ENCODE results near the gene CERS6. TPM values are rescaled to one million over a fixed set of nuclear protein-coding genes. Genes with fewer than 3 reads are reported as not detected.

CERS6 gene
- total RNA-seq, 2 donors from 2014 or later: 8.2 to 8.4 TPM

GRCh38 chr2:168811696-168812095 is 355.6 kb downstream of the CERS6 start:
- no peaks in the 10 kb centered on the region for H3K9me3 ChIP-seq (ENCODE audit: control insufficient read depth, low read length, poor library complexity, severe bottlenecking)

GRCh38 chr2:168814046-168814445 is 358.0 kb downstream of the CERS6 start:
- no peaks in the 10 kb centered on the region for H3K9me3 ChIP-seq (ENCODE audit: control insufficient read depth, low read length, poor library complexity, severe bottlenecking)
- Mint-ChIP-seq H3K27ac (no peak overlapping the region), H3K4me1 (no peaks in the 10 kb centered on the region), H3K4me3 (no peak overlapping the region), H3K27me3 (peaks cover 6% of the 10 kb centered on the region), H3K36me3 (ENCODE audit: low read depth) (no peaks in the 10 kb centered on the region)
- no peak for ATAC-seq
- DNase-seq: no peak

More at GRCh38 chr2:168811696-168812095, 355.6 kb downstream of the CERS6 start:
- DNase-seq: no peak
- peaks cover 4% of the 10 kb centered on the region for H3K27me3 Mint-ChIP-seq
- no peaks in the 10 kb centered on the region for H3K36me3 Mint-ChIP-seq (ENCODE audit: low read depth)
- H3K4me1 Mint-ChIP-seq: no peaks in the 10 kb centered on the region
- H3K27ac Mint-ChIP-seq: no peak overlapping the region
- ATAC-seq: no peak
- no peak overlapping the region for H3K4me3 Mint-ChIP-seq

- H3K27me3 Mint-ChIP-seq: peaks cover 13% of the 10 kb centered on the region
- ATAC-seq (no peak), DNase-seq (no peak)
- H3K4me3 Mint-ChIP-seq: no peak overlapping the region
- H3K27ac Mint-ChIP-seq: no peak overlapping the region
- no peaks in the 10 kb centered on the region for H3K9me3 ChIP-seq (ENCODE audit: control insufficient read depth, low read length, poor library complexity, severe bottlenecking)
- no peaks in the 10 kb centered on the region for H3K4me1 Mint-ChIP-seq
- H3K36me3 Mint-ChIP-seq (ENCODE audit: low read depth): no peaks in the 10 kb centered on the region
Observed at GRCh38 chr2:168814939-168815907, 359.2 kb downstream of the CERS6 start.

- Mint-ChIP-seq H3K27me3 (peaks cover 9% of the 10 kb centered on the region), H3K36me3 (ENCODE audit: low read depth) (no peaks in the 10 kb centered on the region), H3K4me3 (no peak overlapping the region), H3K4me1 (no peaks in the 10 kb centered on the region), H3K27ac (no peak overlapping the region)
- H3K9me3 ChIP-seq (ENCODE audit: control insufficient read depth, low read length, poor library complexity, severe bottlenecking): no peaks in the 10 kb centered on the region
- DNase-seq (no peak), ATAC-seq (no peak)
Observed at GRCh38 chr2:168816369-168816768, 360.3 kb downstream of the CERS6 start.

- Mint-ChIP-seq H3K4me1 (no peaks in the 10 kb centered on the region), H3K36me3 (ENCODE audit: low read depth) (no peaks in the 10 kb centered on the region), H3K4me3 (no peak overlapping the region), H3K27ac (no peak overlapping the region), H3K27me3 (peaks cover 9% of the 10 kb centered on the region)
- no peaks in the 10 kb centered on the region for H3K9me3 ChIP-seq (ENCODE audit: control insufficient read depth, low read length, poor library complexity, severe bottlenecking)
- DNase-seq (no peak), ATAC-seq (no peak)
Observed at GRCh38 chr2:168819050-168819715, 363.1 kb downstream of the CERS6 start.

GRCh38 chr2:168819829-168820489 is 363.9 kb downstream of the CERS6 start:
- no peaks in the 10 kb centered on the region for H3K4me1 Mint-ChIP-seq
- no peaks in the 10 kb centered on the region for H3K36me3 Mint-ChIP-seq (ENCODE audit: low read depth)
- no peak overlapping the region for H3K4me3 Mint-ChIP-seq
- no peak for DNase-seq
- H3K27me3 Mint-ChIP-seq: peaks cover 9% of the 10 kb centered on the region
- no peak for ATAC-seq
- H3K9me3 ChIP-seq (ENCODE audit: control insufficient read depth, low read length, poor library complexity, severe bottlenecking): no peaks in the 10 kb centered on the region
- no peak overlapping the region for H3K27ac Mint-ChIP-seq

GRCh38 chr2:168821577-168821976 is 365.5 kb downstream of the CERS6 start:
- H3K27me3 Mint-ChIP-seq: peaks cover 9% of the 10 kb centered on the region
- no peaks in the 10 kb centered on the region for H3K36me3 Mint-ChIP-seq (ENCODE audit: low read depth)
- H3K4me1 Mint-ChIP-seq: no peaks in the 10 kb centered on the region
- no peak for ATAC-seq
- H3K4me3 Mint-ChIP-seq: no peak overlapping the region
- no peak overlapping the region for H3K27ac Mint-ChIP-seq
- no peaks in the 10 kb centered on the region for H3K9me3 ChIP-seq (ENCODE audit: control insufficient read depth, low read length, poor library complexity, severe bottlenecking)
- no peak for DNase-seq

- H3K9me3 ChIP-seq (ENCODE audit: control insufficient read depth, low read length, poor library complexity, severe bottlenecking): no peaks in the 10 kb centered on the region
- no peak for ATAC-seq
- Mint-ChIP-seq H3K36me3 (ENCODE audit: low read depth) (no peaks in the 10 kb centered on the region), H3K4me1 (no peaks in the 10 kb centered on the region), H3K27ac (no peak overlapping the region), H3K4me3 (no peak overlapping the region), H3K27me3 (peaks cover 9% of the 10 kb centered on the region)
- no peak for DNase-seq
Observed at GRCh38 chr2:168821992-168822391, 365.9 kb downstream of the CERS6 start.

Other genes with a start within 250 kb of the CERS6 start
- gene STK39, start 208.7 kb upstream of the CERS6 start, total RNA-seq: 10 to 100 TPM; 24.1 to 26.1 TPM